Endothelial cell (in vitro differentiated cells): ENCODE results near the gene TRAPPC2L. TPM values are rescaled to one million over a fixed set of nuclear protein-coding genes. Genes with fewer than 3 reads are reported as not detected.
"Not testable (repeated sequence)": the region's sequence is repeated elsewhere in the genome, so short reads cannot be mapped to it uniquely, and the experiment has no call there.

Experiments used
- DNase-seq: peaks from one replicate; pipeline ENCODE4 v3.0.0; 2021; ENCODE audit warnings: low spot score
- H3K27ac Mint-ChIP-seq: one replicate; pipeline ENCODE4 v1.8.0; 2021; ENCODE audit warnings: mixed read lengths, inconsistent platforms; ENCODE audit not compliant: unreplicated experiment
- H3K27me3 Mint-ChIP-seq: one replicate; pipeline ENCODE4 v1.8.0; 2021; ENCODE audit warnings: mild to moderate bottlenecking, moderate library complexity, mixed read lengths, inconsistent platforms; ENCODE audit not compliant: unreplicated experiment
- H3K36me3 Mint-ChIP-seq: one replicate; pipeline ENCODE4 v1.8.0; 2021; ENCODE audit warnings: mild to moderate bottlenecking, low read depth, mixed read lengths, inconsistent platforms; ENCODE audit not compliant: unreplicated experiment
- H3K4me1 Mint-ChIP-seq: one replicate; pipeline ENCODE4 v1.8.0; 2021; ENCODE audit warnings: mild to moderate bottlenecking, mixed read lengths, inconsistent platforms; ENCODE audit not compliant: unreplicated experiment
- H3K4me3 Mint-ChIP-seq: one replicate; pipeline ENCODE4 v1.8.0; 2021; ENCODE audit warnings: mild to moderate bottlenecking, mixed read lengths, inconsistent platforms; ENCODE audit not compliant: unreplicated experiment
- H3K9me3 Mint-ChIP-seq: one replicate; pipeline ENCODE4 v1.8.0; 2021; ENCODE audit warnings: mixed read lengths, inconsistent platforms; ENCODE audit not compliant: unreplicated experiment
- CTCF ChIP-seq: fragments of 200-600 bp; sonication (generic); IDR thresholded peaks from one replicate; pipeline ENCODE4 v1.5.0; 2021; ENCODE audit warnings: antibody characterized with exemption; ENCODE audit not compliant: unreplicated experiment
- total RNA-seq: library from RNA; stranded (reverse); fragmentation: NEBNext Ultra II Directional; extraction: Animal tissue kit (Norgen Biotek cat#: 25700); gene quantifications from one replicate; pipeline ENCODE4 v1.2.1, GENCODE V29; 2021; ENCODE audit not compliant: unreplicated experiment

Gene TRAPPC2L
- total RNA-seq, 1 donor from 2014 or later: 65.3 TPM

- Mint-ChIP-seq H3K36me3 (no peaks in the 10 kb centered on the region), H3K27ac (no peak overlapping the region), H3K4me1 (no peaks in the 10 kb centered on the region), H3K27me3 (peaks cover 15% of the 10 kb centered on the region), H3K9me3 (no peaks in the 10 kb centered on the region), H3K4me3 (peak overlapping the region; percentile 38)
- DNase-seq: no peak
- TF ChIP-seq CTCF: no peak
Measured at GRCh38 chr16:88892065-88892464, 35.1 kb downstream of the TRAPPC2L start.

- Mint-ChIP-seq H3K27me3 (peaks cover 11% of the 10 kb centered on the region), H3K36me3 (no peaks in the 10 kb centered on the region), H3K27ac (no peak overlapping the region), H3K4me3 (no peak overlapping the region), H3K4me1 (no peaks in the 10 kb centered on the region), H3K9me3 (no peaks in the 10 kb centered on the region)
- no peak for DNase-seq
- no peak for TF ChIP-seq CTCF
Measured at GRCh38 chr16:88893127-88893968, 36.4 kb downstream of the TRAPPC2L start.

- H3K9me3 Mint-ChIP-seq, DNase-seq, H3K4me3 Mint-ChIP-seq, H3K36me3 Mint-ChIP-seq, H3K27ac Mint-ChIP-seq, H3K4me1 Mint-ChIP-seq: not testable (repeated sequence)
- peaks cover 11% of the 10 kb centered on the region for H3K27me3 Mint-ChIP-seq
Measured at GRCh38 chr16:88894266-88894665, 37.3 kb downstream of the TRAPPC2L start.

- TF ChIP-seq CTCF: no peak
- no peak for DNase-seq
- no peaks in the 10 kb centered on the region for H3K36me3 Mint-ChIP-seq
- H3K4me1 Mint-ChIP-seq: no peaks in the 10 kb centered on the region
- H3K4me3 Mint-ChIP-seq: no peak overlapping the region
- H3K27ac Mint-ChIP-seq: no peak overlapping the region
- H3K27me3 Mint-ChIP-seq: peaks cover 11% of the 10 kb centered on the region
- H3K9me3 Mint-ChIP-seq: no peaks in the 10 kb centered on the region
Measured at GRCh38 chr16:88894681-88895300, 37.9 kb downstream of the TRAPPC2L start.

GRCh38 chr16:88895335-88895734 is 38.4 kb downstream of the TRAPPC2L start:
- Mint-ChIP-seq H3K36me3 (no peaks in the 10 kb centered on the region), H3K27ac (no peak overlapping the region), H3K9me3 (no peaks in the 10 kb centered on the region), H3K4me1 (no peaks in the 10 kb centered on the region), H3K27me3 (peaks cover 11% of the 10 kb centered on the region), H3K4me3 (no peak overlapping the region)
- no peak for DNase-seq
- TF ChIP-seq CTCF: no peak
